Fibroblast of skin of right biceps (primary cell): Measurements from ENCODE around the gene FRAS1.
A peak's percentile ranks its signal among the peaks of the same experiment; 100 is the strongest.
"Not testable (repeated sequence)": the region's sequence is repeated elsewhere in the genome, so short reads cannot be mapped to it uniquely, and the experiment has no call there.

ENCODE experiments used
- DNase-seq: peaks from one replicate; pipeline ENCODE4 v3.0.0-alpha.2; 2013

FRAS1 gene

GRCh38 chr4:78058591-78059523 lies 1.7 kb downstream of the FRAS1 start:
- DNase-seq = peak; percentile 52

DNA sequence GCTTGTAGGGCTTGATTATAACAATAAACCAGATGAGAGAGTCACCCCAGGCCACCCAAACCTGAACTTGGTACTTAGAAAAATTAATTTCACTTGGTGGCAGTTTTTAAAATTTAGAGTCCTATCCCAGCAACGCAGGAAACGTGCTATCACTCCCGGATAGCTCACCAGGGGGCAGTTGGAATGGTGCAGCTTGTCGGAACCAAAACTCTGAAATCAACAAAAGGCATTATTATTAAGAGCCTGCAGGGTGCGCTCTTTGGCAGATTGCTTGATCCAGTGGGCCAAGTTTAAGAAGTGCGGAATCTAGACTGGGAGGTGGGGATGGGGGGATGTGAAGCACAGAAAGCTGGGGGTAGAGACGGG lies 2.4 kb downstream of the FRAS1 start:
- DNase-seq = peak; percentile 84

DNA sequence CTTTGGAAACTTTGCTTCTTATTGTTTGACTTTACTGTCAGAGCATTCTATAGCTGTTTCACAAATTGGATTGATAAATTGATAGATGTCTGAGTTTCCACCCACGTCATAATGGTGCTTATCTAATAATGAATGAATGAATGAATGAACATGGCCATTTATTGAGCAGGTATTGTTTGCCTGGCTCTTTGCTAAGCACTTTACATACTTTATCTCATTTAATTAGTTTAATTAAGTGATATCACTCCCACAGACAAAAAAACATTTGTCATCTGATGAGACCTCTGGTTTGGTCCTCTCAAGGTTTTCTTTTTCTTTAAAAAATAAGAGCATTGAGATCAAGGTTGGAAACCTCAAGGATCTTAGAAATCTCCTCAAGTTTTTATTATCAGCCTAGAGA lies 2.8 kb downstream of the FRAS1 start:
- no peak for DNase-seq

- no peak for DNase-seq
Observed at GRCh38 chr4:78061939-78062570, 4.9 kb downstream of the FRAS1 start.

- no peak for DNase-seq
Observed at GRCh38 chr4:78065508-78066192, 8.5 kb downstream of the FRAS1 start.

DNA sequence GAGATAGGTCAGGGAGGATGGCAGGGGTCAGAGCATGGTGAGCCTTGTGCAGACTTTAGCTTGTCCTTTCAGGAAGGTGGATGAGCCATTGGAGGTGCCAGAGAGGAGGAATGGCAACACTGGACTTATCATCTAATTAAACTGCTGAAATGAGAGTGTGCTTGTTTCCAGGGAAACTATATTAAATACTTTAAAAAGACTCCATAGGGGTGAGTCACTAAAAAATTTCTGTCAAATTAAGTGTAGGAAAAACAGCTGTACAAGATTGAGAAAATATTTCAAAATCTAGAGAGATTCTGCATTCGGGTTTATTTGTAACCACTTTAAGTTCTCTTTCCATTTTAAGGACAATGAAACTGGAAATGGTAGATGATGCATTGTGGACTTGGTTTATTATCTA lies 11.4 kb downstream of the FRAS1 start:
- peak; percentile 15 for DNase-seq

DNA sequence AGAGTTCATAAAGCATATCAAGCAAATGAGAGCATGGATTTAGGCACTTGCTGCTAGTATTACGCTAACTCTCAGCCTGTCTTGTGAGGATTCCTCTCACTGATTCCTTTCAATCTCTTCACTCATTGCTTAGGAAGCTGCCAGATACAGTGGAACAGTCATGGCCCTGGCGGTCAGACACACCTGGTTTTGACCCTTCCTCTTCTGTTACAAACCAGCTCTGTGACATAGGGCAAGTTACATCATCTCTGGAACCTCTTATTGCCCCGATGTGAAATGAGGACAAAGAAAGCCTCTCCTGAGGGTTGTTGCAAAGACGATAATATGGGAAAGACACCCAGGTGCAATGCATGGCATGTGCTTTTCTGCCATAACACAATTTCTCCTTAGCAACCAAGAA lies 12.2 kb downstream of the FRAS1 start:
- no peak for DNase-seq

GRCh38 chr4:78069859-78070258 lies 12.7 kb downstream of the FRAS1 start:
- no peak for DNase-seq

- no peak for DNase-seq
Observed at GRCh38 chr4:78070731-78071282, 13.7 kb downstream of the FRAS1 start.

DNA sequence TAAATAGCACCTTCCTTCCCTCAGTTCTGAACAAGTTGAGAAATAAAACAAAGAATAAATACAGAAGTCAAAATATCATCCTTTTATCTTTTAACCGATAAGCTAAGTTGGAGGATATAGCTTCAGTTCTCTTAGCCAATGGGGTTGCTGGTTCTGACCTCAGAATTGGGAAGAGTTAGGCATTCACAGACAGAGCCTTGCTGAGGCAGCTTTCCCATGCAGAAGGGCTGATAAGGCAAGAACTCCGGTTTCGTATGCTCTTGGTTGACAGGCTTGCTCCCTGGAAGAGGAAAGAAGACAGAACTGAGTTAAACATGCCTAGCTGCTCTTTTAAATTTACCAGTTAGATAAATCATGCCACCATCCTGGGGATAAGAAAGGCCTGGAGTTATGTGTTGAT lies 17.6 kb downstream of the FRAS1 start:
- no peak for DNase-seq

DNA sequence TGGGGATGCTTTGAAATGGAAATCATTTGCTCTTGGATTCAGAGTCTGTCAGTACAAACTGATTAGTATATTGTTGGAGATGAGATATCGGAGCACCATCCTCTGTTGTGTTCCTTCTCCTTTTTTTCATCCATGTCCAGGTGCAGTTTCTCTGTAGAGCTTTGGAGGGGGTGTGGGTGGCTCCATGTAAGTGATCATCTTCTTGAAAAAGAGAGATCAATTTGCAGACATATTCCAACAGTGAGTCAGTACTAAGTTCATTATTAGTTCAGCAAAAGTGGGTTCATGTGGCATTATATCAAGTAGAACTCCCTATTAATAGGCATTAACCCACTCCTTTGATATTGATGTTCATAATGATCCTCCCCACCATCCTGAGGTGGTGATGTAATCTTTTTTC lies 18.9 kb downstream of the FRAS1 start:
- no peak for DNase-seq

DNA sequence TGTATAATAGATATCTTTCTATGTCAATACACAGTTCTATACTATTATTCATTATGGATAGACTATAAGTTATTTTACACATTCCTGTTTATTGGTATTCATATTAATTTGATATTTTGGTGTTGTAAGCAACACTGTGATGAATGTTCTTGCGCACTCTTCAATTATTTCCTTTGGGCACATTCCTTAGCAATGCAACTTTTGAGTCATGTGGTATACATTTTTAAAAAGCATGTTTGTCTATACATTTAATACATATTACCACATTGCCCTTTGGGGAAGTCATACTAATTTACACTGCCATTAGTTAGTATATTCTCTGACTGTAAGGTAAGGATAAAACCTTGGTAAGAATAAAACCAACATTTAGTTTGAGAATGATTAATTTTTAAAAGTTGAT lies 21.0 kb downstream of the FRAS1 start:
- DNase-seq = no peak

DNA sequence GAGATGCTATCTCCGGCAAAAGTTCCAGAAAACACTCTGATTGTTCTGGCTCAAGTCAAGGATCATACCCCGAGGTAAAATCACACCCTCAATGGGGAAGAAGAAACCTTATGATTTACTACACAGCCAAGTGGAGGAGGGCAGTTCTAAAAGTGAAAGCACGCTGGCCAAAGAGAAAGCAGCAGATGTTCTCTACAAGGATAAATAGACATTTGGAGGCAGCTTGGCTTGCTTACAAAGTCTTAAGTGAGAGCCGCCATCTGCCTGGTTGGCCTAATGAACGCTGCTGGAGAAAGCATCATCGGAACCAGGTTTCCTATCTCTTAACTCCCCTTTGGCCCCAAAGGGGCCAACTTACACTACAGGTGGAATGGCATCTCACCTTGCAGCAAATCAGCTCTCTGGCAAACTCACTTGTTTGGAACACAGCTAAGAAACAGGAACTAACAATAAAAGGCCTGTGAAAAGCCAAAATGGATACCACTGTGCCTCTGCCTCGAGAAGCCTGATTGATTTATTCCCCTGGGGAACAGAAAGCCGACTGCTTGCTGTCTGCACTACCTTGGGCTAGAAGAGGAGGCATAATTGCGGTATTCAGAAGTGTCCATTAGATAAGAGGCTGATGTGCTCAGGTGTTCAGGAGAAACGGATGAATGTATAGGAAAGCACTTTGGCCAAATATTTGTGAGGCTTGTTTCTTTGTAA lies 22.8 kb downstream of the FRAS1 start:
- DNase-seq = no peak

DNA sequence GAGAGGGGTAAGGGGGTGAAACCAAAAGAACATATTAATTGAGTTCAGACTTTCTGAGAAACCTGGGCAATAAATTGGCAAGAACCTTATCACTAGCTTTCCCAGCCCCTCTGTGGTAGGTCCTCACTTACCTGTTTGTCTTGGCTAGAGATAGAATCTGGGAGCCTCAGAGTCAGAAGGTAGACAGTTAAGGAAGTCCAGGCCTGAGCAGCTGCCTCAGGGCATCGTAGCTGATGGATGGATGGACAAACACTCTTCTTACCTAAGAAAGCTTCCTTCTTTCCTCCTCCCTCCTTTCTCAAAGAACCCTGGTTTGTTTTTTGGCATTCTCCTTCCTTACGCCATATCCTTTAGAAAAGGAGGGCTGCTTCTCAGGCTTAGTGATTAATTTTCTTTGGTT lies 24.4 kb downstream of the FRAS1 start:
- no peak for DNase-seq

DNA sequence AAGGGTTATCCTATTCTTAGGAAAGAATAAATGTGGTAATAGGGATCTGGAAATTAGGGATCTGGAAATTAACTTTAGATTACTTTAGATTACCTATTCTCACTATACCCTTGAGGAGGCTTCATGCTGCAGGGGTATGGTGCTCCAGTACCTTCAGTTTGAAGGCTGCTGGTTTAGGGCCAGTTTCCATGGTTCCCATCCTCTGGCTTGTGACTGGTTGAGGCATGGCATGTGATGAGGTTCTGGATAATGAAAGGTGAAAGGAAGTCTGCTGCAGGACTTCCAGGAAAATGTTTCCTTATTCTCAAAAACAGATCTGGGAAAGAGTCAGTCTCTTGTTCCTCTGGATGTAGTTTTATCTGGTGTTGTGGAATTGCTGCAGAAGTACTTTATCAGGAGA lies 25.9 kb downstream of the FRAS1 start:
- DNase-seq = no peak

DNA sequence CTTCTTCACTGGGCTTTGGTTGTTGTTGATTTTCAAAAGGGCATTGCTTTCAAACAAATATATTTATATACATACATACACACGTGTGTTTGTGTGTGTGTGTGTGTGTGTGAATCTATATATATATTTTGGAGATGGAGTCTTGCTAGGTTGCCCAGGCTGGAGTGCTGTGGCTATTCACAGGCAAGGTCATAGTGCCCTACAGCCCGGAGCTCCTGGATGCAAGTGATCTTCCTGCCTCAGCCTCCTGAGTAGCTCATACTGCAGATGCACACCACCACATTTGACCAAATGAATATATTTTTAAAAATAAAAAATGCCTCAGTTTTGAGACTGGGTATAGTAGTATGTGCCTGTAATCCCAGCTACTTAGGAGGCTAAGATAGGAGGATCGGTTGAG lies 34.4 kb downstream of the FRAS1 start:
- DNase-seq = no peak

DNA sequence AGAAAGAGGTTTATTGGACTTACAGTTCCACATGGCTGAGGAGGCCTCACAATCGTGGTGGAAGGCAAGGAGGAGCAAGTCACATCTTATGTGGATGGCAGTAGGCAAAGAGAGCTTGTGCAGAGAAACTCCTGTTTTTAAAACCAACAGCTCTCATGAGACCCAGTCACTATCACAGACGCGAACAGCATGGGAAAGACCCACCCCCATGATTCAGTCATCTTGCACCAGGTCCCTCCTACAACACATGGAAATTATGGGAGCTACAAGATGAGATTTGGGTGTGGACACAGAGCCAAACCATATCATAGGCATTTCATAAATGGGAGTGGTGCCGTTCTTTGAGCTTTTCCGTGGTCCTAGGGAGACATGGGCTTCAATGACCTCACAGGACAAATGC lies 35.2 kb downstream of the FRAS1 start:
- DNase-seq = not testable (repeated sequence)

DNA sequence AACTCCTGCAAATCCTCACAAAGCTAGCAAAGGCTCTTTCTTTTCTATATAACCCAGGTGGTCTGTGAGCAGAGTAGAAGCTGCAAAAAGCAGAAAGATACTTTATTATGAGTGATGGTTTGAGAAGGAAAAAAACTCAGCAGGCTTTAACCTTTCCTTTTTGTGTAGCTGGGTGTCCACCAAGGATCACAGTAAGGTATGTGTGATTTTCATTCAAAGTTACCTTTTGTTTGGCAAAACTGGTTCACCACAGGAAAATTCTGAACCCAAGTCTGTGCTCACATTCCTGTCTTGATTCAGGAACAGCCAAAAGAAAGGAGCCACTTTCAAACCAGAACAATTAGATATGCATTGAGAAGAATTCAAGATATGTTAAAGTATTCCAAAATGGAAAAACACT lies 35.7 kb downstream of the FRAS1 start:
- DNase-seq = no peak

GRCh38 chr4:78095081-78095480 lies 38.0 kb downstream of the FRAS1 start:
- DNase-seq = no peak

GRCh38 chr4:78099058-78099457 lies 41.9 kb downstream of the FRAS1 start:
- DNase-seq = no peak

GRCh38 chr4:78100060-78100459 lies 42.9 kb downstream of the FRAS1 start:
- DNase-seq = peak; percentile 7

DNA sequence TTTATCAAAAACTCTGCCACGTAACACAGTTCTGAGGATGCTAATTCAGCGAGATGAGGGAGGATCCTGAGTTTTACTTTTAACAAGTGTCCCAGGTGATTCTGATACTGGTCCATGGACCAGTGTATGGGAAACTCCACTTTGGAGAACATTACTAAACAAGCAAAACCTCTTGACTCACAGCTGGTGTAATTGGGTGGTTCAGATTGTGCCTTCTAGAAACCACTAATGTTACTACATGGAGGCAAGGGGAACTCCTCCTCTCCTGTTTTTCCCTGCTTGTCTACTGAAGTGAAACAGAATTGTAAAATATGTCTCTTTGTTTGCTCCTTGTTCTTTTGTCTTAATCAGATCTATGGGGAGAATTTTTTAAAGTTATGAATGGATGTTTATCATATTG lies 62.6 kb downstream of the FRAS1 start:
- no peak for DNase-seq
